Astrocyte of the cerebellum (primary cell): ENCODE measurements around the gene PCSK9.

Experiments used
- DNase-seq: peaks from one replicate; pipeline ENCODE4 v3.0.0-alpha.2; 2011; ENCODE audit warnings: low read depth
- H3K4me3 ChIP-seq: 2 replicates; pipeline ENCODE4 v1.5.1; 2011; ENCODE audit warnings: mild to moderate bottlenecking, low read depth, low read length, moderate library complexity
- CTCF ChIP-seq: IDR thresholded peaks from 2 replicates; pipeline ENCODE4 v1.5.1; 2012; ENCODE audit warnings: low read length, low read depth, moderate library complexity, mild to moderate bottlenecking; ENCODE audit errors: missing control alignments
- in situ Hi-C: cut with HindIII; loops from 2 replicates; pipeline ENCODE4 v1.10.0; 2017; ENCODE audit warnings: low sequenced_read_pairs

Gene PCSK9

GRCh38 chr1:55061706-55062321 lies 22.5 kb downstream of the PCSK9 start:
- in situ Hi-C loops = no loop called here
- H3K4me3 ChIP-seq = no peak overlapping the region
- DNase-seq = no peak
- no peak for TF ChIP-seq CTCF

- no peak overlapping the region for H3K4me3 ChIP-seq
- in situ Hi-C loops = no loop called here
- TF ChIP-seq CTCF = no peak
- no peak for DNase-seq
Measured at GRCh38 chr1:55062801-55063576, 23.6 kb downstream of the PCSK9 start.

GRCh38 chr1:55063577-55063942 lies 24.2 kb downstream of the PCSK9 start:
- DNase-seq = no peak
- in situ Hi-C loops = no loop called here
- no peak for TF ChIP-seq CTCF
- no peak overlapping the region for H3K4me3 ChIP-seq

- no peak overlapping the region for H3K4me3 ChIP-seq
- peak; percentile 2 for TF ChIP-seq CTCF
- in situ Hi-C loops = no loop called here
- no peak for DNase-seq
Measured at GRCh38 chr1:55064071-55064581, 24.8 kb downstream of the PCSK9 start.

GRCh38 chr1:55064861-55065263 lies 25.5 kb downstream of the PCSK9 start:
- TF ChIP-seq CTCF = no peak
- DNase-seq = peak; percentile 35
- H3K4me3 ChIP-seq = no peak overlapping the region
- in situ Hi-C loops = no loop called here

- TF ChIP-seq CTCF = no peak
- no peak overlapping the region for H3K4me3 ChIP-seq
- in situ Hi-C loops = no loop called here
- no peak for DNase-seq
Measured at GRCh38 chr1:55065648-55066047, 26.3 kb downstream of the PCSK9 start.
